ENCODE results near the gene VPS39. TPM values are rescaled to one million over a fixed set of nuclear protein-coding genes. Genes with fewer than 3 reads are reported as not detected.

The VPS39 gene
- total RNA-seq, 1 donor from 2014 or later, result 58.0 TPM

DNA sequence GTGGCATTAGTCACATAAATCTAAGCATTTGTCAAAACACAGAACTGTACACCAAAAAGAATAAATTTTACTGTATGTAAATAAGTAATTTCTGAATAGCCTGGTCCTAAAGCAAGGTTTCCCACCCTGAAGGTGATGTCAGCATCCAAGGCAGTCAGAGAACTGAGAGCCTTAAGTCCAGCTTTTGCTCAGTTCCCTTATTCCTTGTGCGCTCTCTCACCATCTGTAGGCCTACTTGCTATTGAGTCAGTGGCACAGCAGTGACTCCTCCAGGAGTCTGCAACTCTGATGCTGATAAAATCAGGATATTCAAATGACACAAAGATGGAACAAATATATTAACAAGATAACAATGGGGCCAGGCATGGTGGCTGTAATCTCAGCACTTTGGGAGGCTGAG is 22.3 kb downstream of the VPS39 start:
- Mint-ChIP-seq H3K4me1 (peaks cover 9% of the 10 kb centered on the region), H3K36me3 (ENCODE audit: low read depth) (peaks cover 70% of the 10 kb centered on the region), H3K9me3 (no peaks in the 10 kb centered on the region), H3K27ac (no peak overlapping the region), H3K4me3 (no peak overlapping the region), H3K27me3 (no peaks in the 10 kb centered on the region)
- DNase-seq, result no peak
- intact Hi-C loops (cut with micrococcal nuclease), result no loop called here

DNA sequence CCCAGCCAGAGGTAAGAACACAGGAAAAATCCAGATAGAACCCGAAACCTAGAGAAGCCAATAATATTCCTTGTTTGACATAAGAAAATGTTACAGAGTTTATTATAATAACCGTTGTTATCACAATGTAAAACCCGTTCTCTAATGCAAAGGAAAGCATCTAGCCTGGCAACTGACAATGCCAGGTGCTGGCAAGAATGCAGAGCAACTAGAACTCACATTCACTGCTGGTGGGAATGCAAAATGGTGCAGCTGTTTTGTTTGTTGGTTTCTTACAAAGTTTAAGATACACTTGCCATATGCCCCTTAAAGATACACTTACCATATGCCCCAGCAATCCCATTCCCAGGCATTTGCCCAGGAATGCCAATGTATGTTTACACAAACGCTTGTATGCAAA is 23.4 kb downstream of the VPS39 start:
- Mint-ChIP-seq H3K27ac (no peak overlapping the region), H3K4me1 (peaks cover 3% of the 10 kb centered on the region), H3K4me3 (no peak overlapping the region), H3K36me3 (ENCODE audit: low read depth) (peaks cover 68% of the 10 kb centered on the region), H3K9me3 (no peaks in the 10 kb centered on the region), H3K27me3 (no peaks in the 10 kb centered on the region)
- intact Hi-C loops (cut with micrococcal nuclease), result no loop called here
- DNase-seq, result no peak

DNA sequence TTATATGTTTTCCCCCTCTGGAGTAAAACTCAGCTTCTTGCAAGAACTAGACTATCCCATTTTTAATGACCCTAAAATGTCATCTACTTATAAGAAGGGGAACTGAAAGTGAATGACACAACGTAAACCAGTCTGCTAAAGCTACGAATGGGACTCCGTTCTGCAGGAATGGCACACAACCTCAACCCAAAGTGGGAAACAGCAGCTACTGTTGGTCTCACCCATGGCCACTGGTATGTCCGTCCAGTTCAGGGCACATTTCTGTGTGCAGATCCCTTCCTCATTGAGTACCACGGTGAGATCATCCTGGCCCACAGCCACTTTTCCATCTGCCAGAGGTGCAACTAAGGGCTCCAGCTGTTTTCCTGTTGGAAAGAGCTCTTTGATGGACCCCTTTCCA is 23.8 kb downstream of the VPS39 start:
- no peaks in the 10 kb centered on the region for H3K27me3 Mint-ChIP-seq
- peaks cover 69% of the 10 kb centered on the region for H3K36me3 Mint-ChIP-seq (ENCODE audit: low read depth)
- no peak for DNase-seq
- peaks cover 1% of the 10 kb centered on the region for H3K4me1 Mint-ChIP-seq
- H3K4me3 Mint-ChIP-seq, result no peak overlapping the region
- intact Hi-C loops (cut with micrococcal nuclease), result no loop called here
- H3K9me3 Mint-ChIP-seq, result no peaks in the 10 kb centered on the region
- no peak overlapping the region for H3K27ac Mint-ChIP-seq

DNA sequence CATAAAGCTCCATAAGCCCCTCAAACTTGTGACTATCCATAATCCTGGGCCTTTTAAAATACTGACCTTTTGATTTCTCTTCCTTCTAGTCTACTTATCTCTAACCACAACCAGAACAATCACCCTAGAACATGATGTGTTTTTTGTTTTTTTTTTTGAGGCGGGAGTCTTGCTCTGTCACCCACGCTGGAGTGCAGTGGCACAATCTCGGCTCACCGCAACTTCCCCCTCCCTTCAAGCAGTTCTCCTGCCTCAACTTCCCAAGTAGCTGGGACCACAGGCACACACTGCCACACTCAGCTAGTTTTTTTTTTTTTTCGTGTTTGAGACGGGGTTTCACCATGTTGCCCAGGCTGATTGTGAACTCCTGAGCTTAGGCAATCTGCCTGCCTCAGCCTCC is 25.1 kb downstream of the VPS39 start:
- Mint-ChIP-seq H3K4me1 (no peaks in the 10 kb centered on the region), H3K27ac (no peak overlapping the region), H3K9me3 (no peaks in the 10 kb centered on the region), H3K27me3 (no peaks in the 10 kb centered on the region), H3K4me3 (no peak overlapping the region), H3K36me3 (ENCODE audit: low read depth) (peaks cover 72% of the 10 kb centered on the region)
- no peak for DNase-seq
- intact Hi-C loops (cut with micrococcal nuclease), result no loop called here

DNA sequence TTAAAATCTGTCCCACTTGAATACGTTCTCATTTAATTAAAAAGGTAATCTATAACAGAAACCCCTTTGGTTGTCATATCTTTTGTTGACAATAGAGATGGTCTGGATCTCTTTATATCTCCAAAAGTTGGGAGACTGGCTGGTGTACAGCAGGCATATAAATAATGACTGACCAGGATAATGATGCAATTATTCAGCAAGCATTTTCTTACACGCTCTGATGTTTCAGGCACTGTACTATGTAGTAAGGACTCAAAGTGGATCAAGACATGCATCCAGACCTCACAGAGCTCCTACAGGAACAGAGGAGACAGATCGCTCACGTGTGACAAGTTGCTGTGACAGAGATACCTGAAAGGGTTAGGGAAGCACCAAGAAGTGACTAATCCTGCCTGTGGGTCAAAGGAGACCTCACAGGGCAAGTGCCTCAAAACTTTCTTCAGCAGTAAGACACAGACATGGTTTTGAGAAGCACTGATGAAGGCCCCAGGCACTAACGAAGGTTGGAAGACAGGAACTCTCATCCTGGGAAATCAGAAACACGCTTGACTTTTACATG is 25.7 kb downstream of the VPS39 start:
- intact Hi-C loops (cut with micrococcal nuclease), result no loop called here
- H3K27ac Mint-ChIP-seq, result no peak overlapping the region

DNA sequence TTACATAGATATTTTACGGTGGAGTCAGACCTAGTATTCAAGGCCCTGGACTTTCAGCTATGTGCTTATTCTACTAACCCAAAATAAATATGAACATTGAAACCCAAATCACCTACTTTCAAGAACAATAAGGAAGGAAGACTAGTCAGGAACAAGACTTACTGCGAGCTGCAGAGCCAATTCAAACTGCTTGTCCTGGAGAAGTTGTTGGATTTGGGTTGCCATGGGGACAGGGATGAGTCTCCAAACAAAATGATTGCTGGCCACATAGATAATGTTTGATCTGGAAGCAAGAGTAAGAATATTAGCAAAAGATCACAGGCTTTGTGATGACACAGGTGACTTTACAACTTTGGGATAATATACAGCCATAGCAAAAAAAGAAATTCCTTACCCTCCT is 30.0 kb downstream of the VPS39 start:
- Mint-ChIP-seq H3K4me1 (no peaks in the 10 kb centered on the region), H3K27me3 (no peaks in the 10 kb centered on the region), H3K9me3 (no peaks in the 10 kb centered on the region), H3K27ac (no peak overlapping the region), H3K36me3 (ENCODE audit: low read depth) (peaks cover 56% of the 10 kb centered on the region), H3K4me3 (no peak overlapping the region)
- intact Hi-C loops (cut with micrococcal nuclease), result no loop called here
- no peak for DNase-seq

More for the DNA sequence above, 25.7 kb downstream of the VPS39 start:
- Mint-ChIP-seq H3K4me1 (no peaks in the 10 kb centered on the region), H3K9me3 (no peaks in the 10 kb centered on the region), H3K4me3 (no peak overlapping the region), H3K27me3 (no peaks in the 10 kb centered on the region), H3K36me3 (ENCODE audit: low read depth) (peaks cover 71% of the 10 kb centered on the region)
- no peak for DNase-seq

DNA sequence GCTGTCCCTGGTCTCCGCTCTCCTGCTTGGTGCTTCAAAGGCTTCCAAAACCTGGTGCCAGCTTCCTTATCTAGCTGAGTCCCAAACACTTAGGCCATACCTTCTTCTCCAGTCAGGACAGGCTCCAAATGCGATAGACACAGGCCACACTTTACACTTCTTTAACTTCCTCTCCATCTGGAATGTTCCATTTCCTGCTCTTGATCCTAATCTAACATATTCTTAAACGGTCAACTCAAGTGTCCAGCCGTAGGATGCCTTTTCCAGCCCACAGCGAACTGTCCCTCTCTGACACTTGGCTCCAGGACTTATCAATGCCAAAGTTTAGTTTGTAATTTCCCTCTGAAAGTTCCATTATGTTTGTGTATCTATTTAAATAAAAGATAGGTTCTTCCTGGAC is 32.4 kb downstream of the VPS39 start:
- no peak for DNase-seq
- intact Hi-C loops (cut with micrococcal nuclease), result no loop called here
- peaks cover 62% of the 10 kb centered on the region for H3K36me3 Mint-ChIP-seq (ENCODE audit: low read depth)
- no peak overlapping the region for H3K4me3 Mint-ChIP-seq
- H3K9me3 Mint-ChIP-seq, result no peaks in the 10 kb centered on the region
- peaks cover 13% of the 10 kb centered on the region for H3K4me1 Mint-ChIP-seq
- H3K27ac Mint-ChIP-seq, result no peak overlapping the region
- H3K27me3 Mint-ChIP-seq, result no peaks in the 10 kb centered on the region

DNA sequence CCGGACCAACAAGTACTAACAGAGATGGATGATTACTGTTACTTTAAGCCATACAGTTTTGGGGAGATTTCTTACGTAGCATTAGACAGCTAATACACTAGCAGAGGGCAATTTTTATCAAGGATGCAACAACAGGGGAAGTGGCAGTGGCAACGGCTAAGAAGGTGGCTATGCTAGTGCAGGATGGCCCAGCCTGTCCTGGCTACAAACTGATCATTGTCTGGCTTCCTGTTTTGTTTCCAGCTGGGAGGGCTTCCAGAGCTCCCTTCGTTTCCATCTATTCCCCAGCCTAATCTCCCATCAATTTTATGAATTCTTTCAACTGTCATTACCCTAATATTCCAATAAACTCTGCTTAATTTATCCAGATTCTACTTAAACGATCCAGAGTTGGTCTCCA is 35.6 kb downstream of the VPS39 start:
- H3K4me3 Mint-ChIP-seq, result no peak overlapping the region
- no peaks in the 10 kb centered on the region for H3K27me3 Mint-ChIP-seq
- peaks cover 13% of the 10 kb centered on the region for H3K4me1 Mint-ChIP-seq
- no peaks in the 10 kb centered on the region for H3K9me3 Mint-ChIP-seq
- DNase-seq, result no peak
- peaks cover 57% of the 10 kb centered on the region for H3K36me3 Mint-ChIP-seq (ENCODE audit: low read depth)
- H3K27ac Mint-ChIP-seq, result peak overlapping the region; percentile 5
- intact Hi-C loops (cut with micrococcal nuclease), result no loop called here

DNA sequence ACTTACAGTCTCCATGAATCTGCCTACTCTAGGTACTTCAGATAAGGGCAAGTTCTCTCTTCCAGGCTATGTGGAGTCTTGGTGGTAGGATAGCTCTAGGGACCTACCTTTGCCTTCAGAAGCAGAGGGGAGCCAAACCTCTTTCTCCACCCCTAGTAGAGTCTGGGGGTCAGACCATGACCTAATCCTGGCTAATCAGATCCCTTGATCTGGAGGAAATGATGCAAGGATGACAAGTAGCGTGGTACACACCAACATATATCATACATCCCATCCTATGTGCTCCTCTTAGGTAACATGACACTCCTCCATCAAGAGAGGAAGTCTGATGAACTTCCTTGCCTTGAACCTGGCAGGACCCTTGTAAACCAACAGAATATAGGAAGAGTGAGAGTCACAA is 36.3 kb downstream of the VPS39 start:
- no peaks in the 10 kb centered on the region for H3K9me3 Mint-ChIP-seq
- H3K4me1 Mint-ChIP-seq, result peaks cover 13% of the 10 kb centered on the region
- DNase-seq, result no peak
- peak overlapping the region; percentile 51 for H3K27ac Mint-ChIP-seq
- H3K4me3 Mint-ChIP-seq, result no peak overlapping the region
- intact Hi-C loops (cut with micrococcal nuclease), result no loop called here
- no peaks in the 10 kb centered on the region for H3K27me3 Mint-ChIP-seq
- peaks cover 60% of the 10 kb centered on the region for H3K36me3 Mint-ChIP-seq (ENCODE audit: low read depth)

DNA sequence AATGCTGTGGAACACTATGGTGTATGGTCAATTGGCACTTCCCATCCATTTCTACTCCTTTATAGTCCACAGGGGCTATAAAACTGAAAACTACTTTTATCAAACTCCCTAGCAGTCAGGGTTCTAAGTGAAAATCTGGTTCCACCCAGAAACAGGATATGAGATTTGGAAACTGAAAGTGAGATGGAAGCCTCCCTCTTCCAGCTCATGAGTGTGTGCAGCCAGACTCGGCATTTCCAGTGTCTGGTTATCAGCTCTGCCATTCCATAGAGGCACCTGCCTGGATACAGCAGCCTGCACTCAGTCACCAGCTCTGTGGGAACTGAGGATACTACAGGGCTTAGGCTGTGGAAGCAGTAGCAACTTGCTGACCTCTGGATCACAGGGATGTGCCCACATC is 37.0 kb downstream of the VPS39 start:
- Mint-ChIP-seq H3K9me3 (no peaks in the 10 kb centered on the region), H3K4me1 (peaks cover 13% of the 10 kb centered on the region), H3K36me3 (ENCODE audit: low read depth) (peaks cover 67% of the 10 kb centered on the region), H3K4me3 (no peak overlapping the region), H3K27me3 (no peaks in the 10 kb centered on the region), H3K27ac (peak overlapping the region; percentile 51)
- DNase-seq, result no peak
- intact Hi-C loops (cut with micrococcal nuclease), result no loop called here

DNA sequence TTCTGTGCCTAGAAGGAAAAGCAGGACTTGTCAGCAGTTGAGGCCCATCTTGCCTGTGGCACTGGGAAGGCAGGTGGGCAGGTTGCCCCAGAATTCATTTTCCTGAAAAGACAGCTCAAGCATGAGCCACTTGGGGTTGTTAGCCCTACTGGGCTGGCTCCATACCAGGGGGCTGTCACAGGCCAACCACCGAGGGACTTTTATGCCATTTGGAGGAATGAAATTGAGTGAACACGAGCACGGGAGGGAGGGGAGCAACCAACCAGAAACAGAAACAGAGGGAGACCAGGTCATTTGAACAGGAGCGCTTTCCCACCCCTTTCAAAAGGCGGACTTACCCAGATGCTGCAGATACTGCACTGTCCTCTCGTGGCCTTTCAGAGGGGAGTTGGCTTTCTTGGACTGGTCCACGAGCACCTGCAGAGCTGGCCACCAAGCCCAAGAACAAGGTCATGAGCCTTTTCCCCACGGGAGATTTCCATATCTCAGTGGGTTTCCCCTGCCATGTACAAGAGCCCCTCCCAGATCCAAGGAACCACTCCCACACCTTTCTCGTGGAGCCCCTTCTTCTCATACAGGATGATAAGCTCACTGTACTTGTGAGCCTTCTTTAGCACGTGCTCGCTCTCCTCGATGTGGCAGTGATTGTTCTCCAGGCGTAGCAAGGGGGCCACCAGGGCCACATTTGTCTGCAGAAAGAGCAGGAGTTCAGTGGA is 41.7 kb downstream of the VPS39 start:
- intact Hi-C loops (cut with micrococcal nuclease), result no loop called here
- no peak for DNase-seq
- Mint-ChIP-seq H3K4me1 (peaks cover 4% of the 10 kb centered on the region), H3K27me3 (no peaks in the 10 kb centered on the region), H3K4me3 (no peak overlapping the region), H3K9me3 (no peaks in the 10 kb centered on the region), H3K27ac (no peak overlapping the region), H3K36me3 (ENCODE audit: low read depth) (peaks cover 72% of the 10 kb centered on the region)

DNA sequence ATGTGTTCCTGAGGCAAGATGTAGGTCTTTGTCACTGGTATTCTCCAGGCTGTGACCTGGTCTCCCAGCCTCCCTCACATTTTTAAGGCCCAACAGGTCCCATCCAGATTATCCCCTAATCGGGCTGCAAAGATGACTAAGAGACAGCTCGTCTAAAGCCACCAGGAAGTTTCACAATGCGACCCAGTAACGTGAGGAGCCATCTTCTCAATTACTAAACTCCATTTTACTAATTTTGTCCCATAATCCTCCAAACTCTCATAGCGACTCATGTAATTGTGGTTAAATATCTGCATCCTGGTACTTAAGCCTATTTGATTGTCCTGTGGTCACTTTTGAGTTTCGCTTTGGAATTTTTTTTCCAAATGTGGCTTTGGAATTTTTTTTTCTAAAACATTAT is 43.0 kb downstream of the VPS39 start:
- intact Hi-C loops (cut with micrococcal nuclease), result no loop called here
- H3K9me3 Mint-ChIP-seq, result no peaks in the 10 kb centered on the region
- H3K4me1 Mint-ChIP-seq, result no peaks in the 10 kb centered on the region
- no peaks in the 10 kb centered on the region for H3K27me3 Mint-ChIP-seq
- H3K27ac Mint-ChIP-seq, result no peak overlapping the region
- H3K36me3 Mint-ChIP-seq (ENCODE audit: low read depth), result peaks cover 68% of the 10 kb centered on the region
- no peak for DNase-seq
- H3K4me3 Mint-ChIP-seq, result no peak overlapping the region

DNA sequence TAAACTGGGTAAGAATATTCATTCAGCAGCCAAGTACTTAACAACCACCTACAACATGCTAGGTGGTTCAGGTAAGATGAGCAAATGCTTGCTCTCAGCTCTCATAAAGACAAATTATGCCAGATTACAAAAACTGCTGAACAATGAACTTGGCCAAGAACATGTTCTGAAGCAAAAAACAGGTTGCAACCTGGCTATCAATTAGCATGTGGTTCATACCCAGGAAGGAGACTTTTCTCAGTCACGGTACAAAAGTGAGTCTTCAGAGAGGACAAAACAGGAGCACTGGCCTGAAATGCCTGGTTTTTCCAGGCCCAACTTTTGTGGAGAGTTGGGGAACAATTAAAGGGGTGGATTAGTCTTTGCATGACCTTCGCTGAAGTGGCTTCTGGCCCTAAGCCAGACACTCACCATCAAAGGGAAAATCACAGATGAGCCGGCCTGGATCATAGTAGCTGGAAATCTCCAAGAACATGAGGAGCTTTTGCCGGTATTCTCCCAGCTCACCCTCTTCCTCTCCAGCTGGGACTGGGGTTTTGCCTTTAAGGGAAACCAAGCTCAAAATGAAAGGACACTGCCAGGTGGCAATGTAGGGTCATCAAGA is 44.1 kb downstream of the VPS39 start:
- intact Hi-C loops (cut with micrococcal nuclease), result no loop called here
- H3K36me3 Mint-ChIP-seq (ENCODE audit: low read depth), result peaks cover 65% of the 10 kb centered on the region
- H3K4me3 Mint-ChIP-seq, result no peak overlapping the region
- DNase-seq, result no peak
- H3K9me3 Mint-ChIP-seq, result no peaks in the 10 kb centered on the region
- H3K27me3 Mint-ChIP-seq, result no peaks in the 10 kb centered on the region
- H3K27ac Mint-ChIP-seq, result no peak overlapping the region
- no peaks in the 10 kb centered on the region for H3K4me1 Mint-ChIP-seq

DNA sequence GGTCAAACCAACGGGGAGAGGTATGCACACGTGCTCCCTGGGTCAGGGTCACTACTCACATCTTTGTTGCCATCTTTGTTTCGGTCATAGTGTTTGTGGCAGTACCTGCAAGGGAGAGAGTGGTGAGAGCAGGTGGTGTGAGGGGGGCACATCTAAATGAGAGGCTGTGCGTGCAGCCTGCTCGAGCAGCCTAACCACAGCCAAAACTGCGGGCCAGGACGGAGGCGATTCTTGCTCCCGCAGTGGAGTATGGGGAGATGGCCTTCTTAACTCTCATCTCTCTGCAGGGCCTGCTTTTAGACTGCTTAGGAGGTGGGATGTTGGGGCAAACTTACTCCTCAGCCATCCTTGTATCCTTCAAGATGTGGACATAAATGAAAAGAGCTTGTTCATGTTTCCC is 44.8 kb downstream of the VPS39 start:
- Mint-ChIP-seq H3K27ac (no peak overlapping the region), H3K4me1 (peaks cover 2% of the 10 kb centered on the region)
- intact Hi-C loops (cut with micrococcal nuclease), result no loop called here

More for the DNA sequence above, 44.8 kb downstream of the VPS39 start:
- Mint-ChIP-seq H3K27me3 (no peaks in the 10 kb centered on the region), H3K9me3 (no peaks in the 10 kb centered on the region), H3K4me3 (no peak overlapping the region), H3K36me3 (ENCODE audit: low read depth) (peaks cover 69% of the 10 kb centered on the region)
- no peak for DNase-seq

All from activated CD4-positive, alpha-beta T cell treated with anti-CD3 and anti-CD28 coated beads, Interleukin-2, amount 10 ng/mL, durations not matched to agents 24 days and 14 days (primary cell).